ENCODE results near the gene MOK. TPM values are rescaled to one million over a fixed set of nuclear protein-coding genes. Genes with fewer than 3 reads are reported as not detected.

The MOK gene
- total and polyA plus RNA-seq, 2 of the 4 experiments (the other 2 are of a cell fraction): 16.8 to 48.5 TPM

- in situ Hi-C loops (cut with MboI; ENCODE audit: low sequenced_read_pairs): no loop called here
- CTCF ChIA-PET: no interaction called here
- Histone ChIP-seq H3K23ac (ENCODE audit: low read depth, low read length) (no peak overlapping the region), H2BK20ac (ENCODE audit: low read depth, low read length) (no peak overlapping the region), H3K9me1 (ENCODE audit: insufficient read depth, low read length) (peaks cover 15% of the 10 kb centered on the region; the same call in 1 of the 2 replicates), H2AFZ (replicated peaks; ENCODE audit: low read length, poor library complexity) (no peak overlapping the region), H3K27ac (ENCODE audit: insufficient read depth, low read length) (no peak overlapping the region), H4K91ac (ENCODE audit: insufficient read depth, low read depth, low read length) (no peak overlapping the region), H3K4me3 (ENCODE audit: insufficient read depth, low read depth, low read length) (no peak overlapping the region), H3K9me3 (ENCODE audit: control insufficient read depth, insufficient read depth, low read length) (no peaks in the 10 kb centered on the region), H2BK120ac (ENCODE audit: low read depth, low read length) (no peak overlapping the region), H3K18ac (ENCODE audit: low read depth, low read length) (no peak overlapping the region), H3K36me3 (ENCODE audit: control insufficient read depth, insufficient read depth, low read length) (peaks cover 9% of the 10 kb centered on the region), H3K4me1 (ENCODE audit: control insufficient read depth, insufficient read depth, low read length) (peaks cover 4% of the 10 kb centered on the region; the same call in 1 of the 2 replicates), H3K9ac (ENCODE audit: low read depth, low read length) (no peak overlapping the region), H2BK5ac (ENCODE audit: low read depth, low read length, poor library complexity, severe bottlenecking) (no peak overlapping the region), H4K20me1 (ENCODE audit: insufficient read depth, low read length) (no peaks in the 10 kb centered on the region), H4K5ac (ENCODE audit: low read depth, low read length) (no peak overlapping the region), H3K4me2 (ENCODE audit: low read depth, low read length) (no peak overlapping the region), H2BK15ac (ENCODE audit: low read depth, low read length) (no peak overlapping the region), H3K4ac (ENCODE audit: low read depth, low read length) (no peak overlapping the region), H2AK5ac (ENCODE audit: low read depth, low read length) (no peak overlapping the region), H4K8ac (ENCODE audit: low read depth in 2 of 2, low read length in 2 of 2) (no peak overlapping the region), H3K27me3 (ENCODE audit: control insufficient read depth, insufficient read depth, low read length) (no peaks in the 10 kb centered on the region), H3K14ac (replicated peaks; ENCODE audit: low read depth, low read length) (no peak overlapping the region), H3K56ac (ENCODE audit: extremely low read depth, insufficient read depth, low read length) (no peak overlapping the region), H3K79me1 (ENCODE audit: low read depth in 1 of 2, low read length in 2 of 2) (peaks cover 3 to 32% of the 10 kb centered on the region in 2 experiments; a peak in 3 of 4 replicates), H2AK9ac (replicated peaks; ENCODE audit: low read depth, low read length, poor library complexity) (no peak overlapping the region)
- 80% methylated on average over 1 of the region's 6 CpGs; no CpG with 5 or more reads in 1 of the 2 experiments for WGBS, 2 experiments (ENCODE audit: extremely low coverage in 2 of 2, insufficient read length in 1 of 2)
- TF ChIP-seq POLR2A (IDR thresholded peaks at IDR 0.05; ENCODE audit: low read depth, low read length) (no peak), MAZ (IDR thresholded peaks at IDR 0.05; ENCODE audit: borderline replicate concordance, low read depth, low read length) (no peak), CEBPB (IDR thresholded peaks at IDR 0.05; ENCODE audit: low read depth, low read length) (no peak), MAFK (IDR thresholded peaks at IDR 0.05; ENCODE audit: low read depth, low read length) (no peak), CHD1 (IDR thresholded peaks at IDR 0.05; ENCODE audit: low read depth, low read length) (no peak), BHLHE40 (IDR thresholded peaks at IDR 0.05; ENCODE audit: low read depth, low read length) (no peak), SMC3 (IDR thresholded peaks at IDR 0.05; ENCODE audit: low read depth, low read length) (no peak), RFX5 (IDR thresholded peaks at IDR 0.05; ENCODE audit: low read depth, low read length) (no peak)
- TF ChIP-seq, protein P1, sequence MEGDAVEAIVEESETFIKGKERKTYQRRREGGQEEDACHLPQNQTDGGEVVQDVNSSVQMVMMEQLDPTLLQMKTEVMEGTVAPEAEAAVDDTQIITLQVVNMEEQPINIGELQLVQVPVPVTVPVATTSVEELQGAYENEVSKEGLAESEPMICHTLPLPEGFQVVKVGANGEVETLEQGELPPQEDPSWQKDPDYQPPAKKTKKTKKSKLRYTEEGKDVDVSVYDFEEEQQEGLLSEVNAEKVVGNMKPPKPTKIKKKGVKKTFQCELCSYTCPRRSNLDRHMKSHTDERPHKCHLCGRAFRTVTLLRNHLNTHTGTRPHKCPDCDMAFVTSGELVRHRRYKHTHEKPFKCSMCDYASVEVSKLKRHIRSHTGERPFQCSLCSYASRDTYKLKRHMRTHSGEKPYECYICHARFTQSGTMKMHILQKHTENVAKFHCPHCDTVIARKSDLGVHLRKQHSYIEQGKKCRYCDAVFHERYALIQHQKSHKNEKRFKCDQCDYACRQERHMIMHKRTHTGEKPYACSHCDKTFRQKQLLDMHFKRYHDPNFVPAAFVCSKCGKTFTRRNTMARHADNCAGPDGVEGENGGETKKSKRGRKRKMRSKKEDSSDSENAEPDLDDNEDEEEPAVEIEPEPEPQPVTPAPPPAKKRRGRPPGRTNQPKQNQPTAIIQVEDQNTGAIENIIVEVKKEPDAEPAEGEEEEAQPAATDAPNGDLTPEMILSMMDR (conservative IDR thresholded peaks at IDR 0.05; ENCODE audit: low read depth, low read length): no peak
- DNase-seq (no peak), ATAC-seq (ENCODE audit: low read depth) (no peak)
- BruUV-seq (replicated peaks): no TSS peak
- intact Hi-C loops (cut with micrococcal nuclease): no loop called here
- dilution Hi-C loops (cut with HindIII; ENCODE audit: low sequenced_read_pairs, unreplicated experiment): no loop called here
- POLR2A ChIA-PET (ENCODE audit: unreplicated experiment): no interaction called here
Measured at GRCh38 chr14:102223682-102224081, 81.3 kb downstream of the MOK start.
